ENCODE data around the gene CDK14. TPM values are rescaled to one million over a fixed set of nuclear protein-coding genes. Genes with fewer than 3 reads are reported as not detected.

CDK14 gene
- total RNA-seq, 1 donor, result 44.8 TPM

DNA sequence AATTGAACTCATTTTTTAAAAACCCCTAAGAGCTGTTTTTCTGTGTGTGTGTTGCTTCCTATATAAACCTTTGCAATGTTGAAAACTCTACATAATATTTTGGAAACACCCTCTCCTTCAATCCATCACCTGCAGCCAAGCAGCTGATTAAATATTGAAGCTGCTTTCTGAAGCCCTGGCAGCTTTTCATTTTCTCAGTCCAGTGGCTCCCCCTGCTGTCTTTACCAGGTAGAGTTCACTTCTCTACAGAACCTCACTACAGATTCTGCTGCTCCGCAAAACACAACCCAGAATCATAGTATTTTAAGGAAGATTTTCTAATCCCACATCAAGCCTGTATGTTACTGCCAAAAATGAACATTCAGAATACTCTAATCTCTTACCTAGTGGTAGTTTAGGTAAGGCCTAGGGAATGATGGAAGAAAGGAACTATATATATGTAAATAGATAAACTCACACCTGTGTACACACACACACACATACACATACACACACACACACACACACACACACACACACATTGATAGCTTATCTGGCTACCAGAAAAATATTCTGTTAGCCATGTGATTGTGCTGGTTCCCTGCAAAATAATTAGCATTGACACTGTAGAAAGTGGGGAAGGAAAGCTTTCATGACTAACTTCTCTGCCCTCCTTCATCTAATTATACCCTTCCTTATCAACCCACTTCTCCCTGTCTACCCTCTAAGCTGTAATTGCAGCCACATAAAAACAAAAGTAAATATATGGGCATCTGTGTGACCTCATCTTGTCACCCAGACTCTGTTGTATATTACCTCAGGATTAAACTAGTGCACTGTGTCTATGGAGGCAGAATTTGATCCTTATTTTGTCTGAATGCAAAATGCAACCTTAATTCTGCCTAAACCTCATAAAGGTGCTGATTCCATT, 438.6 kb downstream of the CDK14 start:
- TF ChIP-seq, protein P1, sequence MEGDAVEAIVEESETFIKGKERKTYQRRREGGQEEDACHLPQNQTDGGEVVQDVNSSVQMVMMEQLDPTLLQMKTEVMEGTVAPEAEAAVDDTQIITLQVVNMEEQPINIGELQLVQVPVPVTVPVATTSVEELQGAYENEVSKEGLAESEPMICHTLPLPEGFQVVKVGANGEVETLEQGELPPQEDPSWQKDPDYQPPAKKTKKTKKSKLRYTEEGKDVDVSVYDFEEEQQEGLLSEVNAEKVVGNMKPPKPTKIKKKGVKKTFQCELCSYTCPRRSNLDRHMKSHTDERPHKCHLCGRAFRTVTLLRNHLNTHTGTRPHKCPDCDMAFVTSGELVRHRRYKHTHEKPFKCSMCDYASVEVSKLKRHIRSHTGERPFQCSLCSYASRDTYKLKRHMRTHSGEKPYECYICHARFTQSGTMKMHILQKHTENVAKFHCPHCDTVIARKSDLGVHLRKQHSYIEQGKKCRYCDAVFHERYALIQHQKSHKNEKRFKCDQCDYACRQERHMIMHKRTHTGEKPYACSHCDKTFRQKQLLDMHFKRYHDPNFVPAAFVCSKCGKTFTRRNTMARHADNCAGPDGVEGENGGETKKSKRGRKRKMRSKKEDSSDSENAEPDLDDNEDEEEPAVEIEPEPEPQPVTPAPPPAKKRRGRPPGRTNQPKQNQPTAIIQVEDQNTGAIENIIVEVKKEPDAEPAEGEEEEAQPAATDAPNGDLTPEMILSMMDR (IDR thresholded peaks at IDR 0.05; ENCODE audit: insufficient read depth, low read length), result peak; percentile 72
- H3K4me3 ChIP-seq (ENCODE audit: low read depth, low read length), result no peak overlapping the region
- peak; percentile 79 for DNase-seq (ENCODE audit: low read depth)

DNA sequence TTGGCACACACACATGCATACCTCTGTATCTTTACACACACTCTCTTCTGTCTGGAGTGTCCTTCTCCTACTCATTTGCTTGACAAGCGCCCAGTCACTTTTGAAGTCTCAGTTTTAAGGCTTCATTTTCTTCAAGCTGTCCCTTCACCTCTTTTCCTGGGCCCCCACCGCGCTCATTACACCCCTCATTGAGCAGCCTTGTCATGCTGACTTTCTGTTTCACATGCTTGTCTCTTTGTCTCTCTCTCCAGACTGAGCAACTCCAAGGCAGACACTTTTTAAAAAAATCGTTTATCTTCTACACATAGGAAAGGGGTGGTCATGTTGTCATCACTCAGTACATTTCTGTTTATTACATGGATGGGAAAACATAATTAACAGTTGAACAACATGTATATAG, 442.9 kb downstream of the CDK14 start:
- DNase-seq (ENCODE audit: low read depth), result no peak
- H3K4me3 ChIP-seq (ENCODE audit: low read depth, low read length), result no peak overlapping the region
- TF ChIP-seq, protein P1 (IDR thresholded peaks at IDR 0.05; ENCODE audit: insufficient read depth, low read length), result no peak

DNA sequence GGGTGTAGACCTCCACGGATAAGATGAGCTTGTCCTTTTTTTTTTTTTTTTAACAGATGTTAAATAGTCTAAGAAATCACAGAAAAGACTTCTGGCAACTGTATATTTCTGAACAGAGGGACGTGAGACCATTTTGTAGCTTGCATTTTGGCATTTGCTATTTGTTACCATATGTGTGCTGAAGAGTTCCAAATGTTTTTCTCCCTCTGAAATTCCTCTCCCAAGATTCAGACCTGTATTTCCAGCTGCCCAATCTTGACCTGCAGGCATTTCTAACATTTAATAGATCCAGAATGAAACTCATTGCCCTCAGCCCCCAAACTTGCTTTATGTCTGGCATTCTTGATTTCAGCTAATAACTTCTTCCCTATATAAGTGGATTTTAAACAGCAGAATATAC, 445.0 kb downstream of the CDK14 start:
- TF ChIP-seq, protein P1 (IDR thresholded peaks at IDR 0.05; ENCODE audit: insufficient read depth, low read length), result no peak
- H3K4me3 ChIP-seq (ENCODE audit: low read depth, low read length), result no peak overlapping the region
- DNase-seq (ENCODE audit: low read depth), result no peak

DNA sequence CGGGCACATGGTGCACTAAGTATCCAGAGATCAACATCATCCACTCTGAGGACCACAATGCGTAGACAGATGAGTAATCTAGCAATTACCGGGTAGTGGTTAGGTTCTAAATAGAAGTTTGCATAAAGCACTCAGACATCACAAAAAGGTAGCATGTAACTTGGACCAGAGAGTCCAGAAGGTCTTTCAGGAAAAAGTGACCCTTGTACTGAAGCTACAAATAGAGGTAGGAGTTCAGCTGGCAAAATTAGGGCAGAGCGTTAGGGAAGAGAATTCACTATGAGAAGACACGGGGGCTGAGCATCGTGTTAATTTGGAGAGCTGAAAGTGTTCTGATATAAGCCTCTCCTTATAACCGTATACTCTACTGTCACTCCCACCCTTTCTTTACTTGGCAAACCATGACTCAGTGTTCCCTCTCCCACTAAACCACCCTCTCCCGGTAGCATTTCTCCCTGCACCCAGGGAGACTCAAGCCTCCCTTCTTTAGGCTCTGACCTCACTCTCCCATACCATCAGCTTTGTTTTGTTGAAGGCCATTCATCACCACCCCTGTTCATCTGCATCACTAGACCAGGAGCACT, 445.9 kb downstream of the CDK14 start:
- H3K4me3 ChIP-seq (ENCODE audit: low read depth, low read length), result no peak overlapping the region
- TF ChIP-seq, protein P1 (IDR thresholded peaks at IDR 0.05; ENCODE audit: insufficient read depth, low read length), result no peak
- no peak for DNase-seq (ENCODE audit: low read depth)

DNA sequence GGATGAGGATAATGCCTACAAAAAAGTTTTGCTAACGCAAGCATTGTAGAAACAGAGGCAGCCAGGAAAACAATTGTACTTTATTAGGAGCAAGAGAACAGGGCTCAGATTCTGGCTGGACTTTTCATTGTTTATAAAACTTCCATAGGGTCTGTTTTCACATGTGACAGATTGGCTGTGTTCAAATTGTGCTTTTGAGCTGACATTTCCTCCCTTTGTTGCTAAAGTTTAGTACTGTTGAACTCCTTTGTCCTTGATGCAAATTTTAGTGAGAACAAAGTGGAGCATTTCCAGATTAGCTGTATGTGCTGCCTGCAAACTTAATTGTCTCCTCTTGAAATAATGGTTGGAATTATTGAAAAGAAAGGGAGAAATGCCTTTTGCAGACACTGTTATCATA, 447.1 kb downstream of the CDK14 start:
- TF ChIP-seq, protein P1 (IDR thresholded peaks at IDR 0.05; ENCODE audit: insufficient read depth, low read length), result no peak
- no peak for DNase-seq (ENCODE audit: low read depth)
- H3K4me3 ChIP-seq (ENCODE audit: low read depth, low read length), result no peak overlapping the region

DNA sequence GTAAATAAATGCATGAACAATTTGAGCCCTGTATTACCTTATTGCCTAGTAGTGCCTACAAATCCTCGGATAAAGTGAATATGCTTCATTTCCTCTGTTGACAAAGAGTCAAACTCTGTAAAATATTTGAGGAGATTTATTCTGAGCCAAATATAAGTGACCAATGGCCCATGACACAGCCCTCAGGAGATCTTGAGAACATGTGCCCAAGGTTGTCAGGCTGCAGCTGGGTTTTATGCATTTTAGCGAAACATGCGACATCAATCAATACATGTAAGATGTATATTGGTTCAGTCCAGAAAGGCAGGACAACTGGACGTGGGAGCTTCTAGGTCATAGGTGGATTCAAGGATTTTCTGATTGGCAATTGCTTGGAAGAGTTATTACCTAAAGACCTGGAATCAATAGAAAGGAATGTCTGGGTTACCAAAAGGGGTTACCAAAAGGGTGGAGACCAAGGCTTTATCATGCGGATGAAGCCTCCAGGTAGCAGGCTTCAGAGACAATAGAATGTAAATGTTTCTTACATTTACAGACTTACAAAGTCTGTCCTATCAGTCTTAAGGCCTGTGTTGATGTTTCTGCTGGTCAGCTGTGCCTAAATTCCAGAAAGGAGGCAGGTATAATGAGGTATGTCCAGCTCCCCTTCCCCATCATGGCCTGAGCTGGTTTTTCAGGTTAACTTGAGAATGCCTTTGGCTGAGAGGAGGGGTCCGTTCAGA, 448.0 kb downstream of the CDK14 start:
- H3K4me3 ChIP-seq (ENCODE audit: low read depth, low read length), result no peak overlapping the region
- DNase-seq (ENCODE audit: low read depth), result no peak
- TF ChIP-seq, protein P1 (IDR thresholded peaks at IDR 0.05; ENCODE audit: insufficient read depth, low read length), result no peak
